Right atrium auricular region (tissue), 2 donors: ENCODE measurements around the gene GCN1. TPM values are rescaled to one million over a fixed set of nuclear protein-coding genes. Genes with fewer than 3 reads are reported as not detected.
"Not testable (repeated sequence)": the region's sequence is repeated elsewhere in the genome, so short reads cannot be mapped to it uniquely, and the experiment has no call there.

Experiments used
- DNase-seq: peaks from one replicate; pipeline ENCODE4 v3.0.0-alpha.2; 2019; ENCODE audit warnings: low spot score
- H3K27ac ChIP-seq, 2 donors: fragments of 200-600 bp; sonication (generic); 1 replicate in 1 of 2; 2 replicates in 1 of 2; pipeline ENCODE4 v1.5.1; 2016 to 2019
- H3K27me3 ChIP-seq, 2 donors: fragments of 200-600 bp; sonication (generic); one replicate each; pipeline versions ENCODE4 v1.5.1 to v1.6.0; 2017 to 2019
- H3K36me3 ChIP-seq: fragments of 200-600 bp; sonication (generic); one replicate; pipeline ENCODE4 v1.5.1; 2016
- H3K4me1 ChIP-seq, 2 donors: fragments of 200-600 bp; sonication (generic); one replicate each; pipeline versions ENCODE4 v1.5.1 to v1.6.0; 2017 to 2019
- H3K4me3 ChIP-seq, 2 donors: fragments of 200-600 bp; sonication (generic); 1 replicate in 1 of 2; 2 replicates in 1 of 2; pipeline ENCODE4 v1.5.1; 2017 to 2019; ENCODE audit warnings: mild to moderate bottlenecking in 1 of 2, moderate library complexity in 1 of 2
- H3K9me3 ChIP-seq, 2 donors: fragments of 200-600 bp; sonication (generic); one replicate each; pipeline ENCODE4 v1.5.1; 2019
- total RNA-seq, 2 donors: library from RNA; depleted of rRNA; stranded (reverse); fragments of >200 nt; gene quantifications; one replicate each; pipeline ENCODE4 v1.1.0, GENCODE V29; 2016
- TF ChIP-seq, protein P1 (sequence below), 2 donors: fragments of 200-600 bp; sonication (generic); IDR thresholded peaks; one replicate each; pipeline ENCODE4 v1.5.1; 2019; ENCODE audit warnings: antibody characterized with exemption in 2 of 2

The GCN1 gene
- total RNA-seq, 2 donors from 2014 or later = 28.3 to 36.0 TPM

- no peaks in the 10 kb centered on the region for H3K27me3 ChIP-seq
- peaks cover 62% of the 10 kb centered on the region for H3K36me3 ChIP-seq
- H3K4me3 ChIP-seq = no peak overlapping the region
- no peak for DNase-seq
- TF ChIP-seq, protein P1, sequence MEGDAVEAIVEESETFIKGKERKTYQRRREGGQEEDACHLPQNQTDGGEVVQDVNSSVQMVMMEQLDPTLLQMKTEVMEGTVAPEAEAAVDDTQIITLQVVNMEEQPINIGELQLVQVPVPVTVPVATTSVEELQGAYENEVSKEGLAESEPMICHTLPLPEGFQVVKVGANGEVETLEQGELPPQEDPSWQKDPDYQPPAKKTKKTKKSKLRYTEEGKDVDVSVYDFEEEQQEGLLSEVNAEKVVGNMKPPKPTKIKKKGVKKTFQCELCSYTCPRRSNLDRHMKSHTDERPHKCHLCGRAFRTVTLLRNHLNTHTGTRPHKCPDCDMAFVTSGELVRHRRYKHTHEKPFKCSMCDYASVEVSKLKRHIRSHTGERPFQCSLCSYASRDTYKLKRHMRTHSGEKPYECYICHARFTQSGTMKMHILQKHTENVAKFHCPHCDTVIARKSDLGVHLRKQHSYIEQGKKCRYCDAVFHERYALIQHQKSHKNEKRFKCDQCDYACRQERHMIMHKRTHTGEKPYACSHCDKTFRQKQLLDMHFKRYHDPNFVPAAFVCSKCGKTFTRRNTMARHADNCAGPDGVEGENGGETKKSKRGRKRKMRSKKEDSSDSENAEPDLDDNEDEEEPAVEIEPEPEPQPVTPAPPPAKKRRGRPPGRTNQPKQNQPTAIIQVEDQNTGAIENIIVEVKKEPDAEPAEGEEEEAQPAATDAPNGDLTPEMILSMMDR (IDR thresholded peaks at IDR 0.05) = no peak
- no peak overlapping the region for H3K27ac ChIP-seq
- no peaks in the 10 kb centered on the region for H3K9me3 ChIP-seq
- no peaks in the 10 kb centered on the region for H3K4me1 ChIP-seq
Measured at GRCh38 chr12:120211243-120211903, 16.9 kb upstream of the GCN1 start.

- TF ChIP-seq, protein P1 (IDR thresholded peaks at IDR 0.05) = no peak
- Histone ChIP-seq H3K27me3 (no peaks in the 10 kb centered on the region), H3K27ac (no peak overlapping the region), H3K4me3 (no peak overlapping the region), H3K4me1 (no peaks in the 10 kb centered on the region), H3K9me3 (no peaks in the 10 kb centered on the region), H3K36me3 (peaks cover 47% of the 10 kb centered on the region)
- no peak for DNase-seq
Measured at GRCh38 chr12:120209851-120210250, 15.3 kb upstream of the GCN1 start.

GRCh38 chr12:120207227-120207626 lies 12.7 kb upstream of the GCN1 start:
- H3K4me3 ChIP-seq = no peak overlapping the region
- no peak for DNase-seq
- no peaks in the 10 kb centered on the region for H3K4me1 ChIP-seq
- H3K9me3 ChIP-seq = no peaks in the 10 kb centered on the region
- peaks cover 21% of the 10 kb centered on the region for H3K36me3 ChIP-seq
- no peak overlapping the region for H3K27ac ChIP-seq
- H3K27me3 ChIP-seq = no peaks in the 10 kb centered on the region
- TF ChIP-seq, protein P1 (IDR thresholded peaks at IDR 0.05) = no peak

- peaks cover 17% of the 10 kb centered on the region for H3K36me3 ChIP-seq
- not testable (repeated sequence) for H3K27me3 ChIP-seq, DNase-seq, H3K4me1 ChIP-seq, H3K27ac ChIP-seq, H3K4me3 ChIP-seq, H3K9me3 ChIP-seq
Measured at GRCh38 chr12:120206781-120207180, 12.3 kb upstream of the GCN1 start.

- no peaks in the 10 kb centered on the region for H3K4me1 ChIP-seq
- peaks cover 11% of the 10 kb centered on the region for H3K36me3 ChIP-seq
- no peaks in the 10 kb centered on the region for H3K9me3 ChIP-seq
- no peak for DNase-seq
- H3K27ac ChIP-seq = no peak overlapping the region
- H3K4me3 ChIP-seq = no peak overlapping the region
- no peaks in the 10 kb centered on the region for H3K27me3 ChIP-seq
- TF ChIP-seq, protein P1 (IDR thresholded peaks at IDR 0.05) = no peak
Measured at GRCh38 chr12:120206228-120206627, 11.7 kb upstream of the GCN1 start.

DNA sequence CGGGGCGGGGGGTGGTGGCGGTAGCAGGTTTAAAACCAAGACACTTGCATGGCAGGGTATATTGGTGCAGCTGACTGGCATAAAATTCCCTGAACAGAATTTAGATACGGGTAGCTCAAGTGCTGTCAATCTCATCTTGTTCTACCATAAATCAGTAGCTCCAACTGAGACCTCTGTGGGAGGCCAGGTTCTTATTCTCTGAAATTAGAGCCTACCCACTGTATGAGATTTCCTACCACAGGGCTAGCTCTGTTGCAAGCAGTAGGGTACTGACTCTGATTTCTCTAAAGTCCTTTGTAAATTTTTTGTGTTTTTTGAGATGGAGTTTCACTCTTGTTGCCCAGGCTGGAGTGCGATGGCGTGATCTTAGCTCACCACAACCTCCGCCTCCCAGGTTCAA lies 9.7 kb upstream of the GCN1 start:
- TF ChIP-seq, protein P1 (IDR thresholded peaks at IDR 0.05) = no peak
- no peaks in the 10 kb centered on the region for H3K27me3 ChIP-seq
- H3K9me3 ChIP-seq = no peaks in the 10 kb centered on the region
- H3K4me1 ChIP-seq = peaks cover 0 to 13% of the 10 kb centered on the region in 2 donors
- no peak for DNase-seq
- no peak overlapping the region for H3K27ac ChIP-seq
- H3K4me3 ChIP-seq = no peak overlapping the region
- peaks cover 3% of the 10 kb centered on the region for H3K36me3 ChIP-seq
